Kidney epithelial cell (primary cell): ENCODE results near the gene ARSB. TPM values are rescaled to one million over a fixed set of nuclear protein-coding genes. Genes with fewer than 3 reads are reported as not detected.

ENCODE experiments used
- DNase-seq: peaks from one replicate; pipeline ENCODE4 v3.0.0-alpha.2; 2010; ENCODE audit warnings: low read depth
- H3K27me3 ChIP-seq: 2 replicates; pipeline ENCODE4 v1.6.0; 2011; ENCODE audit warnings: low read length; ENCODE audit not compliant: control insufficient read depth, insufficient read depth
- H3K36me3 ChIP-seq: 2 replicates; pipeline ENCODE4 v1.5.1; 2011; ENCODE audit warnings: low read length; ENCODE audit not compliant: control insufficient read depth, insufficient read depth
- H3K4me3 ChIP-seq: 2 replicates; pipeline ENCODE4 v1.5.1; 2011; ENCODE audit warnings: low read depth, mild to moderate bottlenecking, control low read depth, low read length
- CTCF ChIP-seq: IDR thresholded peaks from 2 replicates; pipeline ENCODE4 v1.5.1; 2011; ENCODE audit warnings: mild to moderate bottlenecking, moderate library complexity, low read length, control low read depth, inconsistent platforms; ENCODE audit not compliant: insufficient read depth, poor library complexity, severe bottlenecking
- total RNA-seq: library from RNA; depleted of rRNA; stranded (reverse); fragments of >200 nt; gene quantifications from 2 replicates; pipeline ENCODE4 v1.2.3, GENCODE V29; 2015

The ARSB gene
- total RNA-seq, 1 donor from 2014 or later: 17.5 TPM

GRCh38 chr5:78833284-78833683, 151.8 kb downstream of the ARSB start:
- Histone ChIP-seq H3K36me3 (no peaks in the 10 kb centered on the region), H3K4me3 (no peak overlapping the region), H3K27me3 (no peaks in the 10 kb centered on the region)
- no peak for TF ChIP-seq CTCF
- no peak for DNase-seq

GRCh38 chr5:78830528-78831046, 154.5 kb downstream of the ARSB start:
- no peak for TF ChIP-seq CTCF
- Histone ChIP-seq H3K36me3 (no peaks in the 10 kb centered on the region), H3K4me3 (no peak overlapping the region), H3K27me3 (no peaks in the 10 kb centered on the region)
- no peak for DNase-seq

GRCh38 chr5:78829811-78830527, 155.1 kb downstream of the ARSB start:
- no peak for DNase-seq
- TF ChIP-seq CTCF: no peak
- Histone ChIP-seq H3K4me3 (no peak overlapping the region), H3K27me3 (no peaks in the 10 kb centered on the region), H3K36me3 (no peaks in the 10 kb centered on the region)

- Histone ChIP-seq H3K4me3 (no peak overlapping the region), H3K27me3 (no peaks in the 10 kb centered on the region), H3K36me3 (no peaks in the 10 kb centered on the region)
- TF ChIP-seq CTCF: no peak
- no peak for DNase-seq
Observed at GRCh38 chr5:78827725-78828124, 157.4 kb downstream of the ARSB start.

GRCh38 chr5:78824831-78825281, 160.3 kb downstream of the ARSB start:
- Histone ChIP-seq H3K4me3 (no peak overlapping the region), H3K27me3 (no peaks in the 10 kb centered on the region), H3K36me3 (no peaks in the 10 kb centered on the region)
- no peak for DNase-seq
- TF ChIP-seq CTCF: no peak

- no peak for TF ChIP-seq CTCF
- H3K4me3 ChIP-seq: no peak overlapping the region
Observed at GRCh38 chr5:78823196-78823595, 161.9 kb downstream of the ARSB start.

More at GRCh38 chr5:78823196-78823595, 161.9 kb downstream of the ARSB start:
- no peak for DNase-seq
- Histone ChIP-seq H3K36me3 (no peaks in the 10 kb centered on the region), H3K27me3 (no peaks in the 10 kb centered on the region)
